SK-N-MC (cell line): Measurements from ENCODE around the gene ELFN2.

Experiments
- DNase-seq: peaks from one replicate; pipeline ENCODE4 v3.0.0-alpha.2; 2011; ENCODE audit warnings: low read depth, low spot score
- H3K27ac ChIP-seq: fragments of 200-600 bp; sonication (generic); 2 replicates; pipeline ENCODE4 v1.5.1; 2016; ENCODE audit warnings: mixed run types
- H3K36me3 ChIP-seq: fragments of 200-600 bp; sonication (generic); 2 replicates; pipeline ENCODE4 v1.6.1; 2017; ENCODE audit warnings: antibody characterized with exemption, low read length, mixed read lengths; ENCODE audit not compliant: insufficient read depth
- H3K4me3 ChIP-seq: fragments of 200-600 bp; sonication (generic); 2 replicates; pipeline ENCODE4 v1.5.1; 2016
- H3K9ac ChIP-seq: fragments of 200-600 bp; sonication (generic); 2 replicates; pipeline ENCODE4 v1.8.0; 2017; ENCODE audit warnings: mixed run types, mixed read lengths; ENCODE audit not compliant: insufficient read length
- H3K9me3 ChIP-seq: fragments of 200-600 bp; sonication (generic); 2 replicates; pipeline ENCODE4 v1.6.1; 2017; ENCODE audit warnings: low read depth, mild to moderate bottlenecking, antibody characterized with exemption, low read length, moderate library complexity, mixed read lengths
- EZH2 ChIP-seq: fragments of 200-600 bp; sonication (generic); IDR thresholded peaks from one replicate; pipeline ENCODE4 v1.6.1; 2017; ENCODE audit warnings: antibody characterized with exemption
- FOXP2 ChIP-seq: optimal IDR thresholded peaks from 2 replicates; pipeline ENCODE3; 2011; ENCODE audit warnings: mild to moderate bottlenecking, moderate library complexity; ENCODE audit not compliant: insufficient read depth; ENCODE audit errors: extremely low read length, control extremely low read depth
- POLR2AphosphoS5 ChIP-seq: IDR thresholded peaks from 2 replicates; pipeline ENCODE4 v1.6.1; 2012; ENCODE audit warnings: mild to moderate bottlenecking, low read depth, low read length, borderline replicate concordance

Gene ELFN2, protein sequence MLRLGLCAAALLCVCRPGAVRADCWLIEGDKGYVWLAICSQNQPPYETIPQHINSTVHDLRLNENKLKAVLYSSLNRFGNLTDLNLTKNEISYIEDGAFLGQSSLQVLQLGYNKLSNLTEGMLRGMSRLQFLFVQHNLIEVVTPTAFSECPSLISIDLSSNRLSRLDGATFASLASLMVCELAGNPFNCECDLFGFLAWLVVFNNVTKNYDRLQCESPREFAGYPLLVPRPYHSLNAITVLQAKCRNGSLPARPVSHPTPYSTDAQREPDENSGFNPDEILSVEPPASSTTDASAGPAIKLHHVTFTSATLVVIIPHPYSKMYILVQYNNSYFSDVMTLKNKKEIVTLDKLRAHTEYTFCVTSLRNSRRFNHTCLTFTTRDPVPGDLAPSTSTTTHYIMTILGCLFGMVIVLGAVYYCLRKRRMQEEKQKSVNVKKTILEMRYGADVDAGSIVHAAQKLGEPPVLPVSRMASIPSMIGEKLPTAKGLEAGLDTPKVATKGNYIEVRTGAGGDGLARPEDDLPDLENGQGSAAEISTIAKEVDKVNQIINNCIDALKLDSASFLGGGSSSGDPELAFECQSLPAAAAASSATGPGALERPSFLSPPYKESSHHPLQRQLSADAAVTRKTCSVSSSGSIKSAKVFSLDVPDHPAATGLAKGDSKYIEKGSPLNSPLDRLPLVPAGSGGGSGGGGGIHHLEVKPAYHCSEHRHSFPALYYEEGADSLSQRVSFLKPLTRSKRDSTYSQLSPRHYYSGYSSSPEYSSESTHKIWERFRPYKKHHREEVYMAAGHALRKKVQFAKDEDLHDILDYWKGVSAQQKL

DNA sequence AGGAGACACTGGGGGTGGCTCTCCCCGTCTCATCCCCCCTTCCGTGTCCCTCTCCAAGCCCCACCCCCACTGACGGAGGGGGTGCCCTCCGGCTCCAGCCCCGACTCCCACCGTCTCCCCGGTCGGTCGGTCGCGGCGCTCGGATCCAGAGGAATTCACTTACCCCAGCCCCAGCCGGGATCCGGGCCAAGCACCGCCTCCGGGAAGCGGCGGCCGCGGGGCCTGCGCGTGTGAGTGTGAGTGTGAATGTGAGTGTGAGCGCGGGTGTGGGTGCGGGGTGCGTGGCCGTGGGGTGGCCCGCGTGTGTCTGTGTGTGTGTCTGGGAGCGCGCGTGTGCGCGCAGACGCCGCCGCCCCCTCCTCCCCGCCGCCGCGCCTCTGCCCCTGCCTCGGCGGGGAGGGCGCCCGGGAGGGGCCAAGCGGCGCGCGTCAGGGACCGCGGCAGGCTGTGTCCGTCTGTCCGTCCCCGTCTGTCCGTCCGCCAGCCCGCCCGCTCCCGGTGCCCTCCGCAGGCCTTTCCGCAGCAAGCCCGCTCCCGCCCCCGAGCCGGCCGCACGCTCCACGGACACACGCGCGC is at the start of gene ELFN2:
Gene ELFN2 (minus strand): TSS at position 345 of the 576 bp plus-strand sequence. CDS start 51,945 bp downstream, outside the sequence.
- Histone ChIP-seq H3K9me3 (no peaks in the 10 kb centered on the region), H3K27ac (no peak within 1 kb of the TSS), H3K4me3 (peak within 1 kb of the TSS; percentile 45; the same call in 1 of the 2 replicates), H3K9ac (no peak within 1 kb of the TSS), H3K36me3 (no peaks in the 10 kb centered on the region)
- TF ChIP-seq POLR2AphosphoS5: no peak
- no peak for DNase-seq

DNA sequence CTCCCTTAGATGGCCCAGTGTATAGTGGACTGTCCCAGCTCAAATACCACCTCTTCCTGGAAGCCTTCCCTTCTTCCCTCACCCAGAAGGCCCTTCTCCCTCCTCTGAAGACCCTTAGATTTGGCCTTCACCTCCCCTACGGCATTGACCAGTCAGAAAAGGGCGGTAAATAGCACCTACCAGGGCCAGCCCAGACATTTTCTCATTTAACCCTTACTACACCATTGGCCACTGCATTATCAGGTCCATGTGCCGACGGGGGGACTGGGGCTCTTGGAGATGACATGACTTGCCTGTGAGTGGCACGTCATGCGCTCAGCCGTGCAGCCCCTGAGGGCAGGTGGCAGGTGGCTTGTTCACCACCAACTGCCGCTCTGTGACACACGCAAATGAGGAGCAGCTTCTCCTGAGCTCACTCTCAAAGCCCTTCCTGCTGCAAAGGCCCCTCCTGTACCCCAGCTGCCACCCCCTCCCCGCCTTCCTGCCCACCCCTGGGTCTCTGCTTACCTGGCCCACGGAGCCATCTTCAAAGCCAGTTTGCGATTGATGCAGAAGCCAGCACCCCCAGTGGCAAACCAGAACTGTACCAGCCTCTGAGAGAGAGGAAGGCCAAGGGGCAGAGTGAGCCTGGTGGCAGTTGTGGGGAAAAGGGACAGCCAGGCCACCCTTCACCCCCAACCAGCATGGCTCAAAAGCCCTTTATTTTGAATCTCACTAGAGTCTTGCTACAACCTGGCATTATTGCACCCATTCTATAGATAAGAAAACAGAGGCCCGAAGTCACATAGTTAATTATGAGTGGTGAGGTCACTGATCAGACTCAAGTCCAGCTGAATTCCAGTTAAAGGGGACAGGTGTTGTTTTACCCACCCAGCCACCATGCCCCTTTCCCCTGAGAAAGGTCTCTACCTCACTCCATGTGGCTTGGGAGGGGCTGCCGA is 49.4 kb upstream of the ELFN2 start:
- DNase-seq: no peak
- Histone ChIP-seq H3K9me3 (no peaks in the 10 kb centered on the region), H3K4me3 (no peak overlapping the region), H3K9ac (no peak overlapping the region), H3K27ac (no peak overlapping the region), H3K36me3 (no peaks in the 10 kb centered on the region)
- no peak for TF ChIP-seq FOXP2
- TF ChIP-seq POLR2AphosphoS5: no peak
- no peak for TF ChIP-seq EZH2

DNA sequence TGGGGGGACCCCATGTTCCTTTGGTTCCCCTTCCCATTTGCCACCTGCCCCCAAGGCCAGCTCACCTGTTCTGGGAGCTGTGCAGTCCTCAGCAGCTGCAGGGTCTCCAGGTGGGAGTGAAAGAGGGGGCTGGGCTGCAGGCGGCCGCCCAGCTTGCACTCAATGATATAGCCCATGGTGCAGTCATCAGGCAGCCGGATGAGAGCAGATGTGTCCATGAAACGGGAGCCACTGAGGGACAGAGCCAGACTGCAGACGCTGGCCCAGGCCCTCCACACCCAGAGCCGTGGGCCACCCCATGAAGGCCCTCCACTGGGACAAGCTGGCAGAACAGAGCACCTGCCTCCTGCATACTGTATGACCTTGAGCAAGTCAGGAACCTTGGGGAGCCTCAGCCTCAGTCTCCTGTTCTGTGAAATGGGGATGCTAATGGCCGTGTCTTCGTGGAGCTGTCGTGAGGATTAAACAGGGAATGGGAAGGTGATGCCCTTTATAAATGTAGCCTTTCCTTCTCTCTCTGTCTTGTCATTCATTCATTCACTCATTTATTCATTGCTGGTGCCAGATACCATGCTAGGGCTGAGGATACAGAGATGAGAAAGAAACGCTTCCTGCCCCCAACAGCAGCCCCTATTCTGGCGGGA is 47.3 kb upstream of the ELFN2 start:
- no peak for DNase-seq
- no peak overlapping the region for H3K27ac ChIP-seq
- no peaks in the 10 kb centered on the region for H3K9me3 ChIP-seq
- no peaks in the 10 kb centered on the region for H3K36me3 ChIP-seq
- no peak for TF ChIP-seq FOXP2
- TF ChIP-seq POLR2AphosphoS5: no peak
- no peak for TF ChIP-seq EZH2
- no peak overlapping the region for H3K9ac ChIP-seq
- no peak overlapping the region for H3K4me3 ChIP-seq

DNA sequence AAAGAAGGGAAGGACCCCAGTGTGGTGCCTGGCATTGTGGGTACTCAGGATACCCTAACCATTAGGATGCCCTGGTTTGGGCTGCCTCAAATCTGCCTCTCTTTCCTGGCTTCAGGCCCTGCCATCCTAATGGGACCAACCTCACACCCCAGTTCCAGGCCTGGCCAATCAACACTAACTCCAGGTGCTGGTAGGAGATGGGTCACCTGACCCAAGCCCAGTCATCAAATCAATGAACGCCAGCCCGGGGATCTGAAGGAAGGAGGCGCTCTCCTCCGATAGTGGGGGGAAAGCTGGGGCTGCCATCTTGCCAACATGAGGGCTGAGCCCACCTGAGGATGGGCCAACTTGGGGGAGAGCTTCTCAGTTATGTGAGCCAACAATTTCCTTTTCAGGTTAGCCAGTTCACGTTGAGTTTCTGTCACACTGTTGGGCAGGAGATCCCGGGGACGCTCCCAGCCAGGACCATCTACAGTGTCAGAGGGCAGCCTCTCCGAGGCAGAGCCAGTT is 46.2 kb upstream of the ELFN2 start:
- Histone ChIP-seq H3K36me3 (no peaks in the 10 kb centered on the region), H3K9me3 (no peaks in the 10 kb centered on the region), H3K27ac (no peak overlapping the region), H3K4me3 (no peak overlapping the region), H3K9ac (no peak overlapping the region)
- no peak for DNase-seq
- TF ChIP-seq EZH2: no peak
- no peak for TF ChIP-seq POLR2AphosphoS5
- TF ChIP-seq FOXP2: no peak

DNA sequence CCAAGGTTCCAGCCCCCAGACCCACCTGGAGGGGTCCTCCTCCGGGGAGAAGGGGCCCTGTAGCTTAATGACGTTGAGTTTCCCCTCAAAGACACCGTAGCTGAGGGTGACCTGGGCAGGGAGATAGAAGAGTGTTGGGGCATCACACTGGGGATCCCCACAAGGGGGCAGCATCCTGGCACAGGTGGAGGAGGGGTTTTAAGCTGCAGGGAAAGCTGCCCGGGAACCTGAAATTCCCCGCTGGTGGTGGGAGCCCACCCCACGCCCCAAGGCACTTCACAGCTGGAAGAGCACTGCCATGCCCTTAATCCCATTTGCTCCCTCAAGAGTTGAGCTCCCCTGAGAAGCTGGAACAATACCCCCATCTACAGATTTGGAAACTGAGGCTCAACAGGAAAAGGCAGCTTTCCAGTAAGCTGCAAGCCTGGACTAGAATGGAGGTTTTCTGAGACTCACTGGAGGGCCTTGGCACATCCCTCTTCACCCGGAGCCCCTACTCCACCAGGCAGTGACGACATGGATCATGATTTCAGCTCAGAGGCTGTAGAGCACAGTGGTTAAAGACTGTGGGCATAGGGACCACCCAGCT is 45.2 kb upstream of the ELFN2 start:
- DNase-seq: no peak
- Histone ChIP-seq H3K36me3 (no peaks in the 10 kb centered on the region), H3K9ac (no peak overlapping the region)

DNA sequence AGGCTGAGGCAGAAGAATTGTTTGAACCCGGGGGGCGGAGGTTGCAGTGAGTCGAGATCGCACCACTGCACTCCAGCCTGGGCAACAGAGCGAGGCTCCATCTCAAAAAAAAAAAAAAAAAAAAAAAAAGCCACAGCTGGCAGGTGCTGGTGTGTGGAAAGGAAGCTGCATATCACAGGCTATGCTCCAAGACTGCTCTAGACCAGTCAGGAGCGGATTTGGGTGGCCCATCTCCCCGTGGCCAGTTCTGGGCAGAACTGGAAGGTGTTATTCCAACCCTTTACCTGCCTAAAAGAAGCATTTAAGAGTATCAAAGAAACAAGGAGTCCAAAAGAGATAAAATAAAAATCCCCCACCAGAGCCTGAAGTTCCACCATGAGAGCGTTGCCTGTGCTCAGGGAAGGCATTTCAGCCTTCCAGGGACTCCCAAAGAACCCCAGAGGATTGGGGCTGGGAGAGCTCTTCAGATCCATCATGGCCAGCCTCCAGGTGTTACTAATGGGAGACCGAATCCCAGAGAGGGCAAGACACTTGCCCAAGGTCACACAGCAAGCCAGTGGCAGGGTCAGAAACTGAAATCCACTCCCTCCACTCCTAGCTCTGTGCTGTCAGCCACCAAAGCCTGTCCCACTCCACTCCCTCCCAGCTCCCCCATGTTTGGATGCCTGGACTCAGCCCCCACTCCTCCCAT is 44.6 kb upstream of the ELFN2 start:
- TF ChIP-seq POLR2AphosphoS5 (no peak), EZH2 (no peak), FOXP2 (no peak)
- Histone ChIP-seq H3K9me3 (no peaks in the 10 kb centered on the region), H3K4me3 (no peak overlapping the region), H3K36me3 (no peaks in the 10 kb centered on the region), H3K27ac (no peak overlapping the region), H3K9ac (no peak overlapping the region)
- no peak for DNase-seq

More for the DNA sequence above, 45.2 kb upstream of the ELFN2 start:
- no peak overlapping the region for H3K4me3 ChIP-seq
- no peak overlapping the region for H3K27ac ChIP-seq
- no peak for TF ChIP-seq POLR2AphosphoS5
- no peak for TF ChIP-seq EZH2
- TF ChIP-seq FOXP2: no peak
- no peaks in the 10 kb centered on the region for H3K9me3 ChIP-seq

DNA sequence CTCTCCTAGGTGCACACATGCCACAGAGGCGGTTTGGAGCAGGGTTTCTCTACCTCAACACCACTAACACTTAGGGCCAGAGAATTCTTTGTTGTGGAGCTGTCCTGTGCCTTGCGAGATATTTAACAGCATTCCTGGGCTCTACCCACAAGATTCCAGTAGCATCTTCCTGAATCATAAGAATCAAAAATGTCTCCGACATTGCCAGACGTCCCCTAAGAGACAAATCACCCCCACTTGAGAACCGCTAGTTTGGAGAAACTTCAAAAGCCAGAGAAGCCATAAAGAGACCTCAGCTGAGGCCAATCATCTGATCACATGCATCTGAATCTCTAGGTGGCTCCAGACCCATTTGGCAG is 42.8 kb upstream of the ELFN2 start:
- H3K36me3 ChIP-seq: no peaks in the 10 kb centered on the region
- no peaks in the 10 kb centered on the region for H3K9me3 ChIP-seq
- H3K4me3 ChIP-seq: no peak overlapping the region
- no peak overlapping the region for H3K27ac ChIP-seq
- no peak overlapping the region for H3K9ac ChIP-seq
- TF ChIP-seq EZH2 (no peak), POLR2AphosphoS5 (no peak), FOXP2 (no peak)
- no peak for DNase-seq
